Measurements from ENCODE around the gene ZNF865.

The ZNF865 gene

GRCh38 chr19:55647732-55648584, 42.5 kb downstream of the ZNF865 start, which contains the start of gene CCDC106:
Gene CCDC106, plus strand, starts transcription at chr19:55648212. Its CDS starts 835 bp downstream, at chr19:55649047.
- DNase-seq = peak; percentile 93

GRCh38 chr19:55648585-55649267, 43.3 kb downstream of the ZNF865 start:
- peak; percentile 48 for DNase-seq

GRCh38 chr19:55649268-55650125, 44.0 kb downstream of the ZNF865 start:
- DNase-seq = no peak

GRCh38 chr19:55650126-55650557, 44.7 kb downstream of the ZNF865 start:
- no peak for DNase-seq

GRCh38 chr19:55650602-55651230, 45.3 kb downstream of the ZNF865 start:
- no peak for DNase-seq

GRCh38 chr19:55651236-55651635, 45.8 kb downstream of the ZNF865 start:
- DNase-seq = no peak

GRCh38 chr19:55652311-55653128, 47.1 kb downstream of the ZNF865 start:
- DNase-seq = no peak

- DNase-seq = peak; percentile 100
Observed at GRCh38 chr19:55653651-55654322, 48.3 kb downstream of the ZNF865 start.

- DNase-seq = peak; percentile 100
Observed at GRCh38 chr19:55654323-55654867, 48.9 kb downstream of the ZNF865 start.

- DNase-seq = peak; percentile 92
Observed at GRCh38 chr19:55654868-55655647, 49.6 kb downstream of the ZNF865 start, which contains the start of gene U2AF2. Gene U2AF2, plus strand, starts transcription at chr19:55655035. Its CDS starts 70 bp downstream, at chr19:55655105.

GRCh38 chr19:55655648-55656040, 50.2 kb downstream of the ZNF865 start:
- DNase-seq = no peak

GRCh38 chr19:55656552-55656951, 51.1 kb downstream of the ZNF865 start:
- no peak for DNase-seq

GRCh38 chr19:55656988-55657747, 51.7 kb downstream of the ZNF865 start:
- DNase-seq = no peak

- no peak for DNase-seq
Observed at GRCh38 chr19:55658846-55659459, 53.5 kb downstream of the ZNF865 start.

- no peak for DNase-seq
Observed at GRCh38 chr19:55659822-55660221, 54.4 kb downstream of the ZNF865 start.

- DNase-seq = no peak
Observed at GRCh38 chr19:55660404-55660803, 55.0 kb downstream of the ZNF865 start.

GRCh38 chr19:55660991-55661390, 55.5 kb downstream of the ZNF865 start:
- DNase-seq = no peak

GRCh38 chr19:55661826-55662225, 56.4 kb downstream of the ZNF865 start:
- DNase-seq = no peak

All from retina (tissue), 1 donor.